ENCODE results near the gene PLD1. TPM values are rescaled to one million over a fixed set of nuclear protein-coding genes. Genes with fewer than 3 reads are reported as not detected.

The PLD1 gene
- total RNA-seq, 4 donors from 2014 or later = 49.0 to 66.0 (median 55.1) TPM

GRCh38 chr3:171790898-171791691 lies 19.2 kb downstream of the PLD1 start:
- Histone ChIP-seq H3K27ac (peak overlapping the region; percentile 74), H3K4me3 (no peak overlapping the region), H3K36me3 (no peaks in the 10 kb centered on the region), H3K4me1 (peaks cover 52% of the 10 kb centered on the region), H3K27me3 (no peaks in the 10 kb centered on the region), H3K9me3 (no peaks in the 10 kb centered on the region)
- DNase-seq (ENCODE audit: low spot score in 2 of 2) = no peak
- TF ChIP-seq CTCF (IDR thresholded peaks at IDR 0.05) (no peak), POLR2AphosphoS5 (IDR thresholded peaks at IDR 0.05) (no peak), EP300 (IDR thresholded peaks at IDR 0.05) (no peak), POLR2A (IDR thresholded peaks at IDR 0.05) (no peak)
- WGBS = 71% methylated on average over 5 of the region's 5 CpGs

DNA sequence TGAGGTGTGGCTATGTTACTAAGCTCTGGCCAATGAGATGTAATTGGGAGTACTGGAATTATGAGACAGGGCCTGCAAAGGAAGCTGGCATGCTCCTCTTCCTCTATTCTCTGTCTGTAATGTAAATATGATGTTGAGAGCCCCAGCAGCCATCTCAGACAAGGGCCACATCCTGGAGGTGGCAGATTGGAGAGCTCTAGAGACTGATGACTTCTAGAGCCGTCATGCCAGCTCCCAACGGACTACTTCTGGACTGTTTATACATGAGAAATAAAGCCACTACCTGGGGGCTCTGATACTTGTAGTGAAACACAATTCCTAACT lies 19.7 kb downstream of the PLD1 start:
- TF ChIP-seq POLR2A (IDR thresholded peaks at IDR 0.05) (no peak), EP300 (IDR thresholded peaks at IDR 0.05) (no peak), CTCF (IDR thresholded peaks at IDR 0.05) (no peak), POLR2AphosphoS5 (IDR thresholded peaks at IDR 0.05) (no peak)
- no peak for DNase-seq (ENCODE audit: low spot score in 2 of 2)
- WGBS = 72% methylated on average over 2 of the region's 2 CpGs
- Histone ChIP-seq H3K4me1 (peaks cover 52% of the 10 kb centered on the region), H3K27me3 (no peaks in the 10 kb centered on the region), H3K4me3 (no peak overlapping the region), H3K36me3 (no peaks in the 10 kb centered on the region), H3K27ac (peak overlapping the region; percentile 74), H3K9me3 (no peaks in the 10 kb centered on the region)

DNA sequence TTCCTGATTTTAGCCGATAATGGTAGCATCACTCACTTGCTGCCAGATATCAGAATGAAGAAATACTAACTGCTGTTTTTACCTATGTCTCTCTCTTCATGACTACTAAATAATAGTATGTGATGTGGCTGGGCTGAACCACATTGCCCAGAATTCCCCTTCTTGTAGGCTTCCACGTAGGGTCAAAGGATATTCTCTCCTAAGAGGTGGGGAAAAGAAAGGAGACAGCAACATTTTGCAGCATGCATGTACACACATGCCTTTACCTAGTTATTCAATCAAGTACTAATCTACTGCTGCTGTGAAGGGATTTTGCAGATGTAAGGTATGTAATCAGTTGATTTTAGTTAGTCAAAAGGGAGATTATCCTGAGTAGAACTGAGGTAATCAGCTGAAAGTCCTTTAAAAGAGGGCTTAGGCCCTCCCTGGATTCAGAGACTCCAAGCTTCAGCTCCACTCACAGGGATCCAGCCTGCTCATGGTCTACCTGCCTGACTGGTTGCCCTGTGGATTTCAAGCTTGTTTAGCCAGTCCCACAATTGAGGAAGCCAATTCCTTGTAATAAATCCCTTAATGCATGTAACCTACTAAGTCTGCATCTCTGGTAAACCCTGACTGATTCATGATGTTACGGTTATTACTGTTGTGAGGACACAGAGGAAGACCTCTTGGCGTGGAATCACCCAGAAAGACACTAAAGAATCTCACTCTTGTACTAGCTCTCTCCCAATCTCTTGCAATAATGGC lies 20.4 kb downstream of the PLD1 start:
- no peak for TF ChIP-seq POLR2AphosphoS5 (IDR thresholded peaks at IDR 0.05)
- TF ChIP-seq CTCF (IDR thresholded peaks at IDR 0.05) = no peak
- no peak for TF ChIP-seq EP300 (IDR thresholded peaks at IDR 0.05)
- no peak for TF ChIP-seq POLR2A (IDR thresholded peaks at IDR 0.05)
- peak overlapping the region; percentile 74 for H3K27ac ChIP-seq

DNA sequence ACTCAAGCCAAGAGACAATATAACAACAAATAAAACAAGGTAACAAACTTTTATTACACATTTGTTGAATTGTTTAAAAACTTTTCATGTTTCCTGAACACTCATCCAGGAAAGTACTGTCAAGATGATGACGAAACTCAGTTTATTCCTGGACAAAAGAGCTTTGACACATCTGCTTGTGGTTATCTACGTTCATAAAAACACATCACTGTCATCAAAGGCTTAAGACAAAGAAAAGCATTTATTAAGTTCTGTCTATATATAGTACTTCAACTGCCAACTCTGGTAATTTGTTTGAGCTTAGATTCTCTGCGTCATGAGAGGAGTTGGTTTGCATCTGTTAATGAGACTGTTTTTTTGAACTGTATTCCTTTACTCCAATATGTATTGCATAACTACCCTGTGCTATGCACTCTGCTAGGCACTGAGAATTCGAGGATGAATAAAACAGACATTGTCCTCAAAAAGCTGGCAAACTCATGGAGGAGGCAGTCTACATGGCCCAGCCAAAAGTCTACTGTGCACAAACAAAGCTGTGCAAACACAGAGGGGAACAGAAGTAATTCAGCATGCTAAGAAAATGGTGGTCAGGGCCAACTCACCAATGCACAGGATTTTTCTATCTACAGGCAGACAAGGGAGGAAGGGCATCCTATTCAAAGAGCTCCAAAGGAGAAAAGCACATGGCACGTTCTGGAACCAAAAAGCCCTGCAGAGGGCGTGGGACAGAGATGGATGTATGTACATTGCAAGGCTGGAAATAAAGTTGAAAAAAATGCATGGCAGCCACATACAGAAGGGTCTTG lies 21.5 kb downstream of the PLD1 start:
- no peak for DNase-seq (ENCODE audit: low spot score in 2 of 2)
- H3K9me3 ChIP-seq = no peaks in the 10 kb centered on the region
- H3K27me3 ChIP-seq = no peaks in the 10 kb centered on the region
- no peak overlapping the region for H3K4me3 ChIP-seq
- H3K27ac ChIP-seq = peak overlapping the region; percentile 74
- peaks cover 53% of the 10 kb centered on the region for H3K4me1 ChIP-seq
- TF ChIP-seq CTCF (IDR thresholded peaks at IDR 0.05) (no peak), POLR2AphosphoS5 (IDR thresholded peaks at IDR 0.05) (peak in 2 of 3 donors; percentile 34 to 58)
- WGBS = 51% methylated on average over 6 of the region's 6 CpGs
- H3K36me3 ChIP-seq = no peaks in the 10 kb centered on the region

More for the DNA sequence above, 20.4 kb downstream of the PLD1 start:
- no peak for DNase-seq (ENCODE audit: low spot score in 2 of 2)
- H3K9me3 ChIP-seq = no peaks in the 10 kb centered on the region
- WGBS = 55% methylated on average over 4 of the region's 4 CpGs
- no peak overlapping the region for H3K4me3 ChIP-seq
- no peaks in the 10 kb centered on the region for H3K27me3 ChIP-seq
- H3K4me1 ChIP-seq = peaks cover 52% of the 10 kb centered on the region
- no peaks in the 10 kb centered on the region for H3K36me3 ChIP-seq

DNA sequence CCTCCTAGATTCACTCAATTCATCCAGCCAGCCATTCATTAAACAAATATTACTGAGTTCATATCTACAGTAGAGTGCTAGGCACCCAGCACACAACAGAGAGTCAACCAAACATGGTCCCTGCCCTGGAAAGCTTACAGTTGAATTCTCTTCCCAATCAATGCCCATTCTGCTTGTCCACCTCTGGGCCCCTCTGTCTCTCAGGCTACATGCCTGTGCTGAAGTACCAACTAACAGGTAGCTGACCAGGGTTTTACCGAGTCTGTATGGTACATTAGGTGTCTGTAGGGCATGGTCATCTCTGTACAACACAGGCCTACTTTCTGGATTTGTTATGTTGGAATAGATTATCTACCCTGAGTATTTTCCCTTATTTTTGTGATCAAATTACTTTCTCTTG lies 23.3 kb downstream of the PLD1 start:
- Histone ChIP-seq H3K27ac (no peak overlapping the region), H3K4me3 (no peak overlapping the region), H3K27me3 (no peaks in the 10 kb centered on the region), H3K9me3 (no peaks in the 10 kb centered on the region), H3K4me1 (peaks cover 47% of the 10 kb centered on the region), H3K36me3 (no peaks in the 10 kb centered on the region)
- DNase-seq (ENCODE audit: low spot score in 2 of 2) = no peak
- 95% methylated on average over 1 of the region's 1 CpG for WGBS
- TF ChIP-seq POLR2AphosphoS5 (IDR thresholded peaks at IDR 0.05) (no peak), POLR2A (IDR thresholded peaks at IDR 0.05) (no peak), EP300 (IDR thresholded peaks at IDR 0.05) (no peak), CTCF (IDR thresholded peaks at IDR 0.05) (no peak)
